Measurements from ENCODE around the gene ERBB4. TPM values are rescaled to one million over a fixed set of nuclear protein-coding genes. Genes with fewer than 3 reads are reported as not detected.

ERBB4 gene
- total and polyA plus RNA-seq, 2 of the 8 experiments (the other 6 are each of a cell fraction or from before 2014, with no cell fraction given): 0.34 to 1.3 TPM

DNA sequence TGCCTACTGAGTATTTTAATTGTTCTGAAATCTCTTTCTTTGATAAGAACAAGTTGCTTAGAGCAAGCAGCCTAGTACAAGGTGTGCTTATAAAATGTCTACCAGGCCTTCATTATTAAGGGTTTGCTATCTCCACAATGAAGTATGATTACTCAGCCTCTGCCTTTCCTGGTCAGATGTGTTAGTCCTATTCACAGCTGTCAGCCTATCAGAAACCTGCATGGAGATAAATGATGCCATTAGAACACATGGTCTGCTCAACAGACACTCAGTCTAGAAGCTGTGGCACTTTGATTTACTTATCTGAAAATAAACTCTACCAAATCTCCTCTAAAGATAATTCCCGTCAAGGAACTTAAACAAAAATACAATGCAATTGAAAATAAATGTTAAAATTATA, 448.7 kb downstream of the ERBB4 start:
- H2BK15ac ChIP-seq (ENCODE audit: low read length): no peak overlapping the region
- no peak overlapping the region for H2BK5ac ChIP-seq (ENCODE audit: low read depth, low read length)
- no peaks in the 10 kb centered on the region for H3K79me2 ChIP-seq (ENCODE audit: control insufficient read depth in 1 of 2, insufficient read depth in 2 of 2, low read length in 2 of 2)
- H3K23me2 ChIP-seq (ENCODE audit: low read depth, low read length): no peaks in the 10 kb centered on the region
- H2BK20ac ChIP-seq (ENCODE audit: low read length): no peak overlapping the region
- no peaks in the 10 kb centered on the region for H4K20me1 ChIP-seq (replicated peaks in 1 of 2; ENCODE audit: control insufficient read depth in 1 of 2, insufficient read depth in 2 of 2, low read length in 2 of 2)
- no peak for FAIRE-seq
- no peak overlapping the region for H3K4me3 ChIP-seq (ENCODE audit: extremely low read depth in 1 of 4, insufficient read depth in 2 of 4, low read depth in 3 of 4, low read length in 4 of 4)
- H4K5ac ChIP-seq (ENCODE audit: insufficient read length, low read depth, low read length): no peak overlapping the region
- no peak overlapping the region for H3K9ac ChIP-seq (replicated peaks in 1 of 4; ENCODE audit: extremely low read depth in 1 of 4, low read depth in 3 of 4, low read length in 3 of 4)
- no peak overlapping the region for H3K23ac ChIP-seq (ENCODE audit: insufficient read length)
- no peak overlapping the region for H3K4me2 ChIP-seq (ENCODE audit: insufficient read depth in 1 of 2, low read depth in 2 of 2, low read length in 2 of 2)
- H3K18ac ChIP-seq (ENCODE audit: extremely low read depth, low read length): no peak overlapping the region
- ChIA-PET POLR2A (ENCODE audit: partially characterized antibody) (no interaction called here), CTCF (ENCODE audit: partially characterized antibody) (interaction anchor here (0.7 kb wide), 1 partner anchor 772 kb away, joined by 3 read pairs; no protein-coding TSS in a partner anchor)
- H3K14ac ChIP-seq (ENCODE audit: insufficient read length): no peak overlapping the region
- H3K27ac ChIP-seq (ENCODE audit: low read depth, low read length): no peak overlapping the region
- TF ChIP-seq CEBPB (IDR thresholded peaks at IDR 0.05; ENCODE audit: low read depth, low read length) (no peak), SP4 (IDR thresholded peaks at IDR 0.05; ENCODE audit: low read length) (no peak)
- no peak overlapping the region for H3K4ac ChIP-seq (replicated peaks; ENCODE audit: insufficient read length, low read depth, low read length)
- H2BK120ac ChIP-seq (replicated peaks; ENCODE audit: low read depth, low read length): no peak overlapping the region
- H3K36me3 ChIP-seq (ENCODE audit: control insufficient read depth in 2 of 4, insufficient read depth in 4 of 4, low read length in 3 of 4): no peaks in the 10 kb centered on the region
- no peaks in the 10 kb centered on the region for H3K27me3 ChIP-seq (replicated peaks in 1 of 4; ENCODE audit: control insufficient read depth in 3 of 4, extremely low read depth in 1 of 4, insufficient read depth in 3 of 4, low read length in 3 of 4)
- H2BK12ac ChIP-seq (ENCODE audit: low read depth, low read length): no peak overlapping the region
- H3K9me3 ChIP-seq (ENCODE audit: insufficient read depth in 2 of 2, low read depth in 1 of 2, low read length in 1 of 2): no peaks in the 10 kb centered on the region
- H3K4me1 ChIP-seq (replicated peaks in 1 of 4; ENCODE audit: control insufficient read depth in 3 of 4, insufficient read depth in 4 of 4, low read length in 3 of 4): no peaks in the 10 kb centered on the region
- DNase-seq (ENCODE audit: low read depth in 1 of 2, low spot score in 2 of 2): no peak
- H3K79me1 ChIP-seq (ENCODE audit: low read depth, low read length): no peaks in the 10 kb centered on the region
- no peak overlapping the region for H3K56ac ChIP-seq (replicated peaks; ENCODE audit: insufficient read length, low read depth, low read length)
- H4K91ac ChIP-seq (replicated peaks; ENCODE audit: insufficient read length, low read length): no peak overlapping the region
- no peak overlapping the region for H2AFZ ChIP-seq (ENCODE audit: low read length)
- 79% methylated on average over 1 of the region's 1 CpG; no CpG with 5 or more reads in 1 of the 2 experiments for WGBS, 2 experiments (ENCODE audit: extremely low coverage in 1 of 2, insufficient coverage in 1 of 2, insufficient read length in 1 of 2, insufficient replicate concordance in 2 of 2, low coverage in 1 of 2, low lambda C conversion rate in 2 of 2, missing lambda C conversion rate in 1 of 2)
- no peak overlapping the region for H4K8ac ChIP-seq (ENCODE audit: extremely low read depth, insufficient read depth, low read length)
- no peak overlapping the region for H2AK5ac ChIP-seq (ENCODE audit: low read depth, low read length)
